Endothelial cell of umbilical vein (primary cell): ENCODE measurements around the gene STN1.

ENCODE experiments used
- CTCF ChIP-seq, 2 donors: IDR thresholded peaks; 1 replicate in 1 of 2; 2 replicates in 1 of 2; pipeline ENCODE4 v1.5.1; 2011; ENCODE audit warnings: low read length in 2 of 2, mild to moderate bottlenecking in 2 of 2, moderate library complexity in 2 of 2, control low read depth in 1 of 2, inconsistent platforms in 1 of 2, low read depth in 1 of 2; ENCODE audit not compliant: insufficient read depth in 1 of 2; ENCODE audit errors: extremely low read depth in 1 of 2
- EZH2 ChIP-seq: IDR thresholded peaks from 2 replicates; pipeline ENCODE4 v1.6.1; 2012; ENCODE audit warnings: borderline replicate concordance, low read depth, mild to moderate bottlenecking, moderate library complexity, low read length, inconsistent platforms; ENCODE audit not compliant: severe bottlenecking
- FOS ChIP-seq: IDR thresholded peaks from 2 replicates; pipeline ENCODE4 v1.6.1; 2011; ENCODE audit warnings: mild to moderate bottlenecking, low read length, moderate library complexity, borderline replicate concordance; ENCODE audit not compliant: insufficient read depth
- GATA2 ChIP-seq: IDR thresholded peaks from 2 replicates; pipeline ENCODE4 v1.7.0; 2011; ENCODE audit warnings: low read depth, mild to moderate bottlenecking, moderate library complexity, mixed read lengths, low read length; ENCODE audit not compliant: insufficient read length, insufficient read depth
- JUN ChIP-seq: IDR thresholded peaks from 2 replicates; pipeline ENCODE4 v1.6.1; 2011; ENCODE audit warnings: borderline replicate concordance, low read depth; ENCODE audit not compliant: insufficient read length, insufficient read depth
- MAX ChIP-seq: IDR thresholded peaks from 2 replicates; pipeline ENCODE4 v1.6.1; 2011; ENCODE audit not compliant: insufficient read depth, insufficient read length
- MYC ChIP-seq: IDR thresholded peaks from one replicate; pipeline ENCODE4 v1.6.1; 2011; ENCODE audit warnings: mild to moderate bottlenecking, low read depth, low read length
- POLR2A ChIP-seq: IDR thresholded peaks from 2 replicates; pipeline ENCODE4 v1.6.1; 2012; ENCODE audit warnings: low read depth, mild to moderate bottlenecking, control low read depth, low read length
- POLR2AphosphoS5 ChIP-seq: IDR thresholded peaks from 2 replicates; pipeline ENCODE4 v1.6.1; 2012; ENCODE audit warnings: low read depth, mild to moderate bottlenecking, control low read depth, low read length, moderate library complexity; ENCODE audit not compliant: insufficient read depth

- TF ChIP-seq POLR2AphosphoS5, result no peak
- TF ChIP-seq CTCF (IDR thresholded peaks at IDR 0.05; ENCODE audit: extremely low read depth in 1 of 2, insufficient read depth in 1 of 2, low read depth in 1 of 2, low read length in 2 of 2), result no peak
- no peak for TF ChIP-seq FOS
- TF ChIP-seq MYC, result no peak
- TF ChIP-seq POLR2A, result no peak
- TF ChIP-seq EZH2, result no peak
- TF ChIP-seq GATA2, result no peak
- no peak for TF ChIP-seq MAX
- TF ChIP-seq JUN, result no peak
These were observed 72.0 kb downstream of the STN1 start for GRCh38 chr10:103845972-103846371.
